NCI-H2196 (cell line): Measurements from ENCODE around the gene COMMD3.

Experiments used
- DNase-seq: peaks from one replicate; lab custom pipeline; 2025; ENCODE audit not compliant: unreplicated experiment; lab: John Stamatoyannopoulos, UW

Gene COMMD3

GRCh38 chr10:22365644-22366434 lies 49.7 kb downstream of the COMMD3 start:
- DNase-seq: no peak

DNA sequence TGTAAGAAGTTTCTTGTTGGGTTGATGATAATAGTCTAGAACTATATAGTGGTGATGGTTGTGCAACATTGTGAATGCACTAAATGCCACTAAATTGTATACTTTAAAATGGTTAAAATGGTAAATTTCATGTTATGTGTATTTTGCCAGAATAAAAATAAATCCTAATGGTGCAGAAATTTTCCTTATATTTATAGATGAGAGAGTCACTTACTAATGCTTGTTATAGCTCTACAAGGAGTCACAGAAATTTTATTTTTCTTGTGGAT lies 50.2 kb downstream of the COMMD3 start:
- DNase-seq: no peak

GRCh38 chr10:22366771-22367170 lies 50.6 kb downstream of the COMMD3 start:
- DNase-seq: no peak

GRCh38 chr10:22367471-22367870 lies 51.3 kb downstream of the COMMD3 start:
- DNase-seq: no peak

DNA sequence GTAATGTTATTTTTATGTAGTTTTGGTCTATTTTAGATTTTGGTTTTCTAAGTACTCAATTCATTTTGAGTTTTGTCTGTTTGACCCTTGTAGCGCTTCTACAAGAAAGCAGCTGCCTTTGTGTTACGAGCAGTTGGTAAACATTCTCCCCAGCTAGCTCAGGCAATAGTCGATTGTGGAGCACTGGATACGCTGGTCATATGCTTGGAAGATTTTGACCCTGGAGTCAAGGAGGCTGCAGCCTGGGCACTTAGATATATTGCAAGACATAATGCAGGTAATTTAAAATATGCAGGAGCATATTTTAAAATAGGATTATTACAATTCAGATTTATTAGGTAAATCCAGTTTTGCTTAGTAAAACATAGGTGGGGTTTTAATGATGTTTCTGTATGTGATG lies 52.2 kb downstream of the COMMD3 start:
- DNase-seq: no peak

- DNase-seq: no peak
Observed at GRCh38 chr10:22368981-22369380, 52.8 kb downstream of the COMMD3 start.

DNA sequence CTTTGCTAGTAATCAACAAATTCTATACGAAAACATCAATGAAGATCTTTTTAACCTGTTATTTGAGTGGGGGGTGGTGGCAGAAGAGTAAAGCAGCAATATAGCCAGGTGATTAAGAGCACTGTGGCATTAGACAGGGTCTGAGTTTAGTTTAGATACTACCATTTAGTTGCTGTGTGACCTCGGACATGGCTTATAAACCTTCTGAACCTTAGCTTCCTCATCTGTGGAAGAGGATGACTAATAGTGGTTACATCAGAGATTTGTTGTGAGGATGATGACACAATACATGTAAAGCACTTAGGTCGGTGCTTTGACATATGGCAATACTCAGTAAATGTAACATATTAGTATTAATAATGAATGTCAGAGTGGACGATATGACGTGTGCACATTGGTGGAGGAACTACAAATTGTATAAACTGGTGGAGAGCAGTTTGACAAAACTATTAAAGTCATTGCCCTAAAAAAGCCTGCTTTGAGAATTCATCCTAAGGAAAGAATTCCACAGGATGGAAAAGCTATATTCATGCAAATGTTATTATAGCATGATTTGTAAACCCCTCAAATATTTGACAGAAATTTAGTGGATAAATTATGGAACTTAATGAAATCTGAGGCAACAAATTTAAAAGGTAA lies 53.4 kb downstream of the COMMD3 start:
- no peak for DNase-seq
